Caco-2 (cell line): ENCODE measurements around the gene AMN1. TPM values are rescaled to one million over a fixed set of nuclear protein-coding genes. Genes with fewer than 3 reads are reported as not detected.

Experiments used
- BruUV-seq: library from RNA; stranded (reverse); fragments of 400-500 nt; replicated peaks from 2 replicates; lab custom pipeline; 2021; lab: Mats Ljungman, UMichigan
- CTCF ChIA-PET: fragments of 300-600 bp; sonication (Branson Sonifier 250); formaldehyde crosslinking; loops from one replicate; lab custom pipeline; 2022; ENCODE audit warnings: antibody characterized with exemption; lab: Charles Lee
- POLR2A ChIA-PET: fragments of 300-600 bp; sonication (Branson Sonifier 250); formaldehyde crosslinking; loops from one replicate; lab custom pipeline; 2022; ENCODE audit warnings: antibody characterized with exemption; lab: Charles Lee
- DNase-seq, 2 experiments: peaks; one replicate each; pipeline versions ENCODE4 v3.0.0 to v3.0.0-alpha.2; 2020 to 2022
- H3K27me3 ChIP-seq: replicated peaks from 2 replicates; pipeline ENCODE4 v1.6.0; 2011; ENCODE audit warnings: low read length; ENCODE audit not compliant: control insufficient read depth, insufficient read depth
- H3K36me3 ChIP-seq: 2 replicates; pipeline ENCODE4 v1.5.1; 2011; ENCODE audit warnings: low read length; ENCODE audit not compliant: control insufficient read depth, insufficient read depth
- H3K4me1 ChIP-seq: fragments of 250-450 bp; sonication (Bioruptor Pico); 2 replicates; pipeline ENCODE4 v1.5.1; 2020; ENCODE audit warnings: mild to moderate bottlenecking
- H3K4me3 ChIP-seq: 2 replicates; pipeline ENCODE4 v1.5.1; 2011; ENCODE audit warnings: low read depth, mild to moderate bottlenecking, control low read depth, low read length
- H3K9me3 ChIP-seq: fragments of 250-450 bp; sonication (Bioruptor Pico); 2 replicates; pipeline ENCODE4 v1.5.1; 2020; ENCODE audit warnings: mild to moderate bottlenecking, moderate library complexity
- H3K27ac Mint-ChIP-seq: one replicate; pipeline ENCODE4 v1.8.0; 2022; ENCODE audit warnings: mixed read lengths; ENCODE audit not compliant: unreplicated experiment
- H3K27me3 Mint-ChIP-seq: one replicate; pipeline ENCODE4 v1.8.0; 2022; ENCODE audit warnings: mixed read lengths; ENCODE audit not compliant: insufficient read depth, unreplicated experiment
- H3K36me3 Mint-ChIP-seq: one replicate; pipeline ENCODE4 v1.8.0; 2022; ENCODE audit warnings: mild to moderate bottlenecking, mixed read lengths; ENCODE audit not compliant: insufficient read depth, unreplicated experiment
- H3K4me1 Mint-ChIP-seq: one replicate; pipeline ENCODE4 v1.8.0; 2022; ENCODE audit warnings: low read depth, mixed read lengths; ENCODE audit not compliant: unreplicated experiment
- H3K4me3 Mint-ChIP-seq: one replicate; pipeline ENCODE4 v1.8.0; 2022; ENCODE audit warnings: mild to moderate bottlenecking, moderate library complexity, mixed read lengths; ENCODE audit not compliant: unreplicated experiment
- H3K9me3 Mint-ChIP-seq: one replicate; pipeline ENCODE4 v1.8.0; 2022; ENCODE audit warnings: mixed read lengths; ENCODE audit not compliant: unreplicated experiment
- CTCF ChIP-seq, 2 experiments: fragments of 200-600 bp in 1 of 2; IDR thresholded peaks; 1 replicate in 1 of 2; 2 replicates in 1 of 2; pipeline versions ENCODE4 v1.5.1 to v1.8.0; 2011 to 2022; ENCODE audit warnings: antibody characterized with exemption in 1 of 2, control low read depth in 1 of 2, inconsistent platforms in 1 of 2, low read depth in 1 of 2, low read length in 1 of 2, mild to moderate bottlenecking in 1 of 2, moderate library complexity in 1 of 2; ENCODE audit not compliant: insufficient read depth in 1 of 2, severe bottlenecking in 1 of 2, unreplicated experiment in 1 of 2
- intact Hi-C: fragments of 100-400 bp; cut with micrococcal nuclease; formaldehyde crosslinking; loops from one replicate; pipeline ENCODE4 v1.10.0; 2022; ENCODE audit not compliant: unreplicated experiment
- total RNA-seq: library from RNA; stranded (reverse); gene quantifications from 2 replicates; pipeline ENCODE4 v1.2.3, GENCODE V29; 2022

The AMN1 gene
- total RNA-seq, 1 experiment from 2014 or later = 6.2 TPM

GRCh38 chr12:31756977-31757420 lies 28.2 kb upstream of the AMN1 start:
- intact Hi-C loops = loop anchor here (2.0 kb wide), 1 partner anchor 16 kb away; no protein-coding TSS in a partner anchor
- peak overlapping the region; percentile 43 for H3K27ac Mint-ChIP-seq
- H3K9me3 ChIP-seq = peaks cover 14% of the 10 kb centered on the region
- ChIA-PET POLR2A (interaction anchor here (0.5 to 0.6 kb wide), 2 partner anchors 263 to 436 kb away, joined by 5 to 8 read pairs; no protein-coding TSS in a partner anchor), CTCF (no interaction called here)
- H3K9me3 Mint-ChIP-seq = peaks cover 41% of the 10 kb centered on the region
- H3K36me3 ChIP-seq = no peaks in the 10 kb centered on the region
- DNase-seq = peak; percentile 42 to 78
- no peak for TF ChIP-seq CTCF (IDR thresholded peaks at IDR 0.05; ENCODE audit: insufficient read depth in 1 of 2, low read depth in 1 of 2, low read length in 1 of 2, severe bottlenecking in 1 of 2, unreplicated experiment in 1 of 2)
- peaks cover 6% of the 10 kb centered on the region for H3K36me3 Mint-ChIP-seq
- no peak overlapping the region for H3K4me3 ChIP-seq
- H3K27me3 Mint-ChIP-seq = no peaks in the 10 kb centered on the region
- no TSS peak for BruUV-seq
- H3K4me1 Mint-ChIP-seq = peaks cover 14% of the 10 kb centered on the region
- H3K27me3 ChIP-seq = no peaks in the 10 kb centered on the region
- H3K4me1 ChIP-seq = peaks cover 12% of the 10 kb centered on the region
- H3K4me3 Mint-ChIP-seq = no peak overlapping the region

GRCh38 chr12:31752450-31752849 lies 23.6 kb upstream of the AMN1 start:
- Histone ChIP-seq H3K27me3 (no peaks in the 10 kb centered on the region), H3K4me3 (no peak overlapping the region), H3K36me3 (no peaks in the 10 kb centered on the region), H3K9me3 (peaks cover 45% of the 10 kb centered on the region), H3K4me1 (peaks cover 27% of the 10 kb centered on the region)
- peaks cover 29% of the 10 kb centered on the region for H3K36me3 Mint-ChIP-seq
- no peaks in the 10 kb centered on the region for H3K27me3 Mint-ChIP-seq
- no peak for DNase-seq
- intact Hi-C loops = no loop called here
- no peak overlapping the region for H3K27ac Mint-ChIP-seq
- POLR2A ChIA-PET = interaction anchor here (0.6 kb wide), 1 partner anchor 8 kb away, joined by 4 read pairs; no protein-coding TSS in a partner anchor
- TF ChIP-seq CTCF (IDR thresholded peaks at IDR 0.05; ENCODE audit: insufficient read depth in 1 of 2, low read depth in 1 of 2, low read length in 1 of 2, severe bottlenecking in 1 of 2, unreplicated experiment in 1 of 2) = no peak
- H3K9me3 Mint-ChIP-seq = peaks cover 63% of the 10 kb centered on the region
- CTCF ChIA-PET = no interaction called here
- H3K4me1 Mint-ChIP-seq = peaks cover 16% of the 10 kb centered on the region
- BruUV-seq = no TSS peak
- H3K4me3 Mint-ChIP-seq = no peak overlapping the region

- Mint-ChIP-seq H3K9me3 (peaks cover 71% of the 10 kb centered on the region), H3K4me1 (peaks cover 22% of the 10 kb centered on the region), H3K4me3 (no peak overlapping the region), H3K27ac (peak overlapping the region; percentile 96), H3K36me3 (peaks cover 35% of the 10 kb centered on the region), H3K27me3 (no peaks in the 10 kb centered on the region)
- H3K4me1 ChIP-seq = peaks cover 18% of the 10 kb centered on the region
- no peak overlapping the region for H3K4me3 ChIP-seq
- TF ChIP-seq CTCF (IDR thresholded peaks at IDR 0.05; ENCODE audit: insufficient read depth in 1 of 2, low read depth in 1 of 2, low read length in 1 of 2, severe bottlenecking in 1 of 2, unreplicated experiment in 1 of 2) = no peak
- intact Hi-C loops = no loop called here
- ChIA-PET POLR2A (interaction anchor here (0.5 kb wide), 1 partner anchor 648 kb away, joined by 3 read pairs; the partner anchor contains the start of gene FGD4), CTCF (no interaction called here)
- no peaks in the 10 kb centered on the region for H3K36me3 ChIP-seq
- BruUV-seq = no TSS peak
- DNase-seq = no peak
- peaks cover 57% of the 10 kb centered on the region for H3K9me3 ChIP-seq
- no peaks in the 10 kb centered on the region for H3K27me3 ChIP-seq
These were observed 22.3 kb upstream of the AMN1 start for GRCh38 chr12:31751085-31751484.
